22Rv1 (cell line): Measurements from ENCODE around the gene SLC12A7.

ENCODE experiments used
- H3K27ac ChIP-seq: fragments of 450-650 bp; 2 replicates; pipeline ENCODE4 v1.5.1; 2017
- ZFX ChIP-seq: fragments of 450-650 bp; IDR thresholded peaks from 2 replicates; pipeline ENCODE4 v1.6.1; 2017; ENCODE audit warnings: antibody characterized with exemption, borderline replicate concordance
- TF ChIP-seq, protein P1 (sequence below): fragments of 450-650 bp; IDR thresholded peaks from 2 replicates; pipeline ENCODE4 v1.5.1; 2017; ENCODE audit warnings: mild to moderate bottlenecking

The SLC12A7 gene

DNA sequence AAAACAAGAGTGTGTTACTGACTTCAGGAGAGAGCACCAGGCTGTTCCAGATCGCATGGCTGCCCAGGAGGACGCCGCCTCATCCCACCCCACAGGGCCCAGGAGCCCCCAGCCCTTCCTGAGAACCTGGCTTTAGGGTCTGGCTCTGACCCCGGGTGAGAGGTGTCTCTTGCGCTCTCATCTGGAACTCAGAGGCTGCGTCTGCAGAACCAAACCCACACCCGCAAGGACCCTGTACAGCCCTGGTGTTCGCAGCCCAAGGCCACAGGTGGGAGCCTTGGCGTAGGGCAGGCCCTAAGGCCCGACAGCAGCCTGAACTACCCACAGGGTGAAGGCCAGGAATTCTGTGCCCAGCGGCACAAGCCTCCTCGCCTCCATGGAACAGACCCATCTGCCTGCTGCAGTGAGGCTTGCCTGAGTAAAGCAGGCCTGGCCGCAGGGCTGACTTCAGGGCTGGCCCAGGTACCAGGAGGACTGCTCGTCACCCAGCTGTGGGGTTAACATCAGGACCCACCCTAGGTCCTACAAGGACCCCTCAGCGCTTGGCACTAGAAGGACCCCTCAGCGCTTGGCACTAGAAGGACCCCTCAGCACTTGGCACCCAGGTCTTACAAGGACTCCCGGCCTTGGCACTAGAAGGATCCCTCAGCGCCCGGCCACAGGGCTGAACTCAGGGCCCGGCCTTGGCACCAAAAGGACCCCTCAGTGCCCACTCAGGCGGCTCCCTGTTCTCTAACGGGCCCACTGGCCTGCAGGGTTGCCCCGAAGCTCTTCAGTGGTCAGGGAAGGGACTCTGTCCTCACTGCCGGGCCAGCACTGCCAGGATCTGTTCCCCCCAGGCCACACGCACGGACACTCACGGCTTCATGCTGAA, 55.0 kb downstream of the SLC12A7 start:
- no peak overlapping the region for H3K27ac ChIP-seq
- TF ChIP-seq ZFX, result no peak
- TF ChIP-seq, protein P1, sequence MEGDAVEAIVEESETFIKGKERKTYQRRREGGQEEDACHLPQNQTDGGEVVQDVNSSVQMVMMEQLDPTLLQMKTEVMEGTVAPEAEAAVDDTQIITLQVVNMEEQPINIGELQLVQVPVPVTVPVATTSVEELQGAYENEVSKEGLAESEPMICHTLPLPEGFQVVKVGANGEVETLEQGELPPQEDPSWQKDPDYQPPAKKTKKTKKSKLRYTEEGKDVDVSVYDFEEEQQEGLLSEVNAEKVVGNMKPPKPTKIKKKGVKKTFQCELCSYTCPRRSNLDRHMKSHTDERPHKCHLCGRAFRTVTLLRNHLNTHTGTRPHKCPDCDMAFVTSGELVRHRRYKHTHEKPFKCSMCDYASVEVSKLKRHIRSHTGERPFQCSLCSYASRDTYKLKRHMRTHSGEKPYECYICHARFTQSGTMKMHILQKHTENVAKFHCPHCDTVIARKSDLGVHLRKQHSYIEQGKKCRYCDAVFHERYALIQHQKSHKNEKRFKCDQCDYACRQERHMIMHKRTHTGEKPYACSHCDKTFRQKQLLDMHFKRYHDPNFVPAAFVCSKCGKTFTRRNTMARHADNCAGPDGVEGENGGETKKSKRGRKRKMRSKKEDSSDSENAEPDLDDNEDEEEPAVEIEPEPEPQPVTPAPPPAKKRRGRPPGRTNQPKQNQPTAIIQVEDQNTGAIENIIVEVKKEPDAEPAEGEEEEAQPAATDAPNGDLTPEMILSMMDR, result no peak

DNA sequence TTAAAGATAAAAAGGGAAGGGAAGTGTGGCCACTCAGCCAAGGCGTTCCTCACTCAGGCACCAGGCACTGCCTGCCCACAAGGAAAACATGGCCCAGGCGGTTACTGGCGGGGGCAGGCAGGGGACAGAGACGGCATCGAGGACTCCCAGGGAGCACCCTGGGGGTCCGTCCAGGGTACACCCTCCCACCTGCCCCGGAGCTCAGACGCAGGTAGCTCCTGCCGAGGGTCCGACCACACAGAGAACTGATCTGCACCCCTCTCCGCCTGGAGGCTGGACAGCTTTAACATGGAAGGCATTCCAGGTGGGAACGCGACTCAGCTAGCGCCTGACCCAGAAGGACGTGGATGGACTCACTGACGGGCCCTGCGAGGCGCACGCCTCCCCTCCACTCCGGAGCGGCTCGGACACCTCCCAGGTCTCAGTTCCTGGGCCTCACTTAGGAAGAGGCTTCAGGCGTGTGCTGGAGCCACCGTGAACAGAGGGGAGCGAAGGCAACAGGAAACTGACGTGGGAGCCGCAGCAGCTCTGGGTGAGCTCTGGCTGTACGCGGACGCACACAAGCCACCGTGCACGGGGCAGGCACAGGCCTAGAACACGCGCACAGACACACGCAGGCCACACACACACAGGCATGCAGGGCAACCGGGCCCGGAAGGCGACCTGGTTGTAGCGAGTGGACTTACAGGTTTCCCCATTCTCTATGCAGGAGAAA, 55.8 kb downstream of the SLC12A7 start:
- H3K27ac ChIP-seq, result no peak overlapping the region
- no peak for TF ChIP-seq ZFX
- TF ChIP-seq, protein P1, result no peak

DNA sequence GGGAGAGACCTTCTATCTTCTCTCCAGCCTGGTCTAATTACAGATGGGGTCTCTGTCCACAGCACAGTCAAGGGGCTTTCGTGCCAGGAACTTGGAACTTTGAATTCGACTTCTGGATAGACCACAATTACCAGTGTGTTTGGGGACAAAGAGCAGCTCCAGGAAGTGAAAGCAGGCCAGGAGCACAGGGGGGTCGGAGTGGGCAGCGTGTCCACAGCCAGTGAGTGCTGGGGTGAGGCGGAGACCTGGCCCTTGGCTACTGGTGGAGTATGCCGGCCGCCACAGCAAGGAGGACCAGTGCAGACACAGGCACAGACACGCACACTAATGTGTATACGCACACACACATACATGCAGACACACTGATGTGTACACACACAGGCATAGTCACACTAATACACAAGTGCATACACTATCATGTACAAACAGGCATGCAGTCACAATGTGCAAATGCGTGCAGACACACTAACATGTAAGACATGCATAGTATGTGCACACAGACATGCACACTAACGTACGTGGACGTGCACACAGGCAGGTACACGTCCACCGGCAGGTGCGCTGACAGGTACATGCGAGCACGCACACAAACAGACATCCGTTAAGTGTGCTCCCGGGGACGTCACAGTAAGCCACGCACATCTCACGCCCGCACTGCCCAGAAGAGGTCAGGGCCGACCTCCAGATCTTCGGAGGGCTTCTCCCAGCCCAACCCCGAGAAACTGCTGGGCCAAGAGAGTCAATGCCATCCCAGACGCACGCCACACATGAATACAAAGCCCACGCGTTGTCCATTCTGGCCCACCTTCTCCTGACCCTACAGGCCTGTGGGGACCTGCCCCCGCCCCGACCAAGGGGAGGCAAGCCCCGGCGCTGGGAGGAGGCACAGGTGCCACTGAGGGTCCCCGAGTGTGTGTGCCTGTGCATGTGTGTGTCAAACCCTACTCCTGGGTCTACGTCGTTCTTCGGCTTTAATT, 56.8 kb downstream of the SLC12A7 start:
- no peak overlapping the region for H3K27ac ChIP-seq
- no peak for TF ChIP-seq ZFX
- TF ChIP-seq, protein P1, result no peak

DNA sequence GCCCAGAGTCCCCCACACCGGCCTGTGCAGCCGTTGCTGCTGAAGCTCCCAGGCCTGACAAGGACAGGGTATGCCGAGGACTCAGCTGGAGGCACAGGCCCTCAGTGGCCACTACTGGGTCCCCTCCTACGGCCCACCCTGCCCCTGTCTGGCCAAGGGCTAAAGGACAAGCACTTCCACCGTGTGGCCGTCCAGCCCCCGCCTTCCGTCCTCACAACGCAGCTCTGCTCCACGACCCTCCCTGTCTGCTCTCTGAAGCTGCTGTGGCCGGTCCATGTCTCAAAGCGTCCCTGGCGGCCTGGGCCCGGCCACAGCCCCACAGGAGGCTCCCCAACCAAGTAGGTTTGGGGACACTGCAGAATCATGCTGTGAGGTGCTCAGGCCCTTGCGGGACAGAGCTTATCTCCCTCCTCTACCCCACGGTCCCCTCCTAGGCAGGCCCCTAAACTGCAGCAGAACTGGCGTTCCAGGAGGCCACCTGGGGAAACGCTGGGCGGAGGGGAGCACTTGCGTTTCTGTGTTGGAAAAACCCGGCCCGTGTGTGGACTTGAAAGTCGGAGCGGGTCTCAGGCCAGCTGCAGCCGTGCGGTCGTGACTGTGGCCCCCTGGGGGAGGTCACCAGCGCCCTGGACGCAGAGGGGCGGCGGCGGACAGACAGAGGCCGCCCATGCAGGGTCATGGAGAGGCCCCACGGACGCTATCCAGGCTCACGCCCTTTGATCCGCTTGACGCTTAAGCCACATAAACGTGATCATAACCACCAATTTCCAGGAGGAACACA, 57.7 kb downstream of the SLC12A7 start:
- no peak overlapping the region for H3K27ac ChIP-seq
- TF ChIP-seq, protein P1, result no peak
- TF ChIP-seq ZFX, result no peak

DNA sequence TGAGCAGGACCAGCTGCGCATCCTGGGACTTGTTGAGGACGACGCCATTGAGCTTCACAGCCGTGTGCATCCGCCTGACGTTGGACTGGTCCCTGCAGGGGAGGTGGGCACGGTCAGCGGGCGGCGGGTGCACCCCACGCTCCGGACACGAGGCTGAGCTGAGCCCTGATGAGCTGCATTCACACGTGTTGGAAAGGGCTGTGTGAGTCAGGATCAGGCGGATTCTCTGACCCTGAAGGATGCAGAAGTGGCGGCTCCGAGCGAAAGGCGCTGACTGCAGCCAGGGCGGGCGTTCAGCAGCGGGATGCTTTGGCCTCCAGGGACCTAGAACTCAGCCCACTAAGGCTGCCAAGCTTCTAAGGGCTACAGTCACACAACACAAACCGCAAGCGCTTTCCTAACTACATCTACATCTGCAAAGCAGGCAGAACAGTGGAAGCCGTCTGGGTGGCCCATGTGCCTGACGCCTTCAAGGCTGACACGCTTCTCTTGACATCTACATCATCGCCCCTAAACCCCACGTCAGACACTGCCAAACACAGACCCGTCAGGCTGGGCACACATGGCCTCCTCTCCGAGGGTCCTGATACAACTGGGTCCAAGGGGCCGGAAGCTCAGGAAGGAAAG, 58.4 kb downstream of the SLC12A7 start:
- no peak for TF ChIP-seq ZFX
- TF ChIP-seq, protein P1, result no peak

DNA sequence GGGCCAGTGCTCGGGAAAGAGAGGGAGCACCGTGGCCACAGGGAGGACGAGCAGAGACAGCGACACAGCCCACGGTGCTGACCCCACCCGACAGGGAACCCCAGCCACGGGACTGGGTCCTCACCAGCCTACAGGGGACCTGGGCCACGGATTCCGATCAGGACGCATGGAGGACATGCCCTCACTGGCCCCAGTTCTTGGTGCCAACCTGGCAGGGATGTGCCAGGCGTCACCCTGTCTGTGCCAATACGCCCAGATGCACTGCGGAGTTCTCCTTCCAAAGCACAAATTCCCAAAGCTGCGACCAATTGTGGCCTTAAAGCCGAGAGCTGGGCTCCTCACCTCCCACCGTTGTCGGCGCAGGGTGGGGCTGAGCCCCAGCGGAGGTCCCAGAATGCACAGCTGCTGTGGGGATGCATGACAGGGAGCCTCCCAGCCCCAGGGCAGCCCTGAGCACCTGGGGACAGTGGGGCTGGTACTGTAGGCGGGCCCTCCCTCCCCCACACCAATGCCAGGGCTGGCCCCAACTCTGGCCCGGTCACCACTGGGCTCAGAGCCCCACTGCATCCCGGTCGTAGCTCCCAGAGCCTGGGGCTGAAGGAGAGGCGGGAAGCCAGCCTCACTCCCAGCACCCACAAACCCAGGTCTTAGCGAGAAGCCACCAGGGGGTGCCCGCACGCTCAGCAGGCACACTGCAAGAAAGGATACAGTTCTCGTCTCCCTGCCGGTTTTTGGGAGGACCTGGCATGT, 59.0 kb downstream of the SLC12A7 start:
- TF ChIP-seq, protein P1, result no peak
- TF ChIP-seq ZFX, result no peak

More for the DNA sequence above, 58.4 kb downstream of the SLC12A7 start:
- no peak overlapping the region for H3K27ac ChIP-seq

More for the DNA sequence above, 59.0 kb downstream of the SLC12A7 start:
- no peak overlapping the region for H3K27ac ChIP-seq
